ENCODE results near the gene ARMC2. TPM values are rescaled to one million over a fixed set of nuclear protein-coding genes. Genes with fewer than 3 reads are reported as not detected.

The ARMC2 gene
- total RNA-seq, 1 donor from 2014 or later: 5.2 TPM

GRCh38 chr6:108942556-108943492 lies 94.6 kb downstream of the ARMC2 start:
- Histone ChIP-seq H3K27me3 (ENCODE audit: insufficient read depth, low read length) (no peaks in the 10 kb centered on the region), H3K36me3 (ENCODE audit: insufficient read depth, low read length) (no peaks in the 10 kb centered on the region), H3K9me3 (ENCODE audit: insufficient read depth, low read depth, low read length) (no peaks in the 10 kb centered on the region), H3K27ac (ENCODE audit: low read depth, low read length) (no peak overlapping the region), H4K20me1 (ENCODE audit: insufficient read depth, low read length) (no peaks in the 10 kb centered on the region), H3K79me2 (ENCODE audit: insufficient read depth, low read length) (no peaks in the 10 kb centered on the region), H2AFZ (ENCODE audit: low read depth, low read length) (no peak overlapping the region), H3K4me2 (ENCODE audit: low read length) (no peak overlapping the region), H3K4me3 (ENCODE audit: insufficient read depth, low read depth, low read length) (no peak overlapping the region), H3K4me1 (ENCODE audit: insufficient read depth, low read length) (peaks cover 10% of the 10 kb centered on the region), H3K9ac (ENCODE audit: low read length) (no peak overlapping the region)
- H3K27ac Mint-ChIP-seq (ENCODE audit: unreplicated experiment): no peak overlapping the region
- H3K9me3 Mint-ChIP-seq (ENCODE audit: unreplicated experiment): no peaks in the 10 kb centered on the region
- DNase-seq (ENCODE audit: low read depth): no peak
- FAIRE-seq: no peak
- no peaks in the 10 kb centered on the region for H3K27me3 Mint-ChIP-seq (ENCODE audit: low read depth, unreplicated experiment)
- peaks cover 2% of the 10 kb centered on the region for H3K36me3 Mint-ChIP-seq (ENCODE audit: low read depth, unreplicated experiment)
- H3K4me1 Mint-ChIP-seq (ENCODE audit: low read depth, unreplicated experiment): peaks cover 31% of the 10 kb centered on the region
- TF ChIP-seq CTCF (IDR thresholded peaks at IDR 0.05; ENCODE audit: insufficient read depth, low read depth, low read length): no peak
- TF ChIP-seq EZH2 (IDR thresholded peaks at IDR 0.05; ENCODE audit: insufficient read depth, low read length): no peak
- no peak overlapping the region for H3K4me3 Mint-ChIP-seq (ENCODE audit: unreplicated experiment)

GRCh38 chr6:108944071-108944470 lies 95.8 kb downstream of the ARMC2 start:
- Histone ChIP-seq H3K9me3 (ENCODE audit: insufficient read depth, low read depth, low read length) (no peaks in the 10 kb centered on the region), H3K9ac (ENCODE audit: low read length) (no peak overlapping the region), H3K36me3 (ENCODE audit: insufficient read depth, low read length) (no peaks in the 10 kb centered on the region), H3K4me1 (ENCODE audit: insufficient read depth, low read length) (peaks cover 10% of the 10 kb centered on the region), H3K27me3 (ENCODE audit: insufficient read depth, low read length) (no peaks in the 10 kb centered on the region), H3K79me2 (ENCODE audit: insufficient read depth, low read length) (no peaks in the 10 kb centered on the region), H3K27ac (ENCODE audit: low read depth, low read length) (no peak overlapping the region), H4K20me1 (ENCODE audit: insufficient read depth, low read length) (no peaks in the 10 kb centered on the region), H3K4me3 (ENCODE audit: insufficient read depth, low read depth, low read length) (no peak overlapping the region), H2AFZ (ENCODE audit: low read depth, low read length) (no peak overlapping the region), H3K4me2 (ENCODE audit: low read length) (no peak overlapping the region)
- FAIRE-seq (no peak), DNase-seq (ENCODE audit: low read depth) (peak; percentile 22)
- TF ChIP-seq CTCF (IDR thresholded peaks at IDR 0.05; ENCODE audit: insufficient read depth, low read depth, low read length) (no peak), EZH2 (IDR thresholded peaks at IDR 0.05; ENCODE audit: insufficient read depth, low read length) (no peak)
- H3K27me3 Mint-ChIP-seq (ENCODE audit: low read depth, unreplicated experiment): no peaks in the 10 kb centered on the region
- H3K9me3 Mint-ChIP-seq (ENCODE audit: unreplicated experiment): no peaks in the 10 kb centered on the region
- peaks cover 32% of the 10 kb centered on the region for H3K4me1 Mint-ChIP-seq (ENCODE audit: low read depth, unreplicated experiment)
- H3K36me3 Mint-ChIP-seq (ENCODE audit: low read depth, unreplicated experiment): peaks cover 2% of the 10 kb centered on the region
- H3K27ac Mint-ChIP-seq (ENCODE audit: unreplicated experiment): peak overlapping the region; percentile 85
- no peak overlapping the region for H3K4me3 Mint-ChIP-seq (ENCODE audit: unreplicated experiment)
